HG03045 (cell line): ENCODE measurements around the gene RFX2.
"Not testable (repeated sequence)": the region's sequence is repeated elsewhere in the genome, so short reads cannot be mapped to it uniquely, and the experiment has no call there.

Source experiments
- ATAC-seq: cut with Tn5 transposase; IDR thresholded peaks from one replicate; pipeline ENCODE4 v1.9.1; 2021; ENCODE audit warnings: mild to moderate bottlenecking, moderate library complexity; ENCODE audit not compliant: unreplicated experiment

The RFX2 gene

DNA sequence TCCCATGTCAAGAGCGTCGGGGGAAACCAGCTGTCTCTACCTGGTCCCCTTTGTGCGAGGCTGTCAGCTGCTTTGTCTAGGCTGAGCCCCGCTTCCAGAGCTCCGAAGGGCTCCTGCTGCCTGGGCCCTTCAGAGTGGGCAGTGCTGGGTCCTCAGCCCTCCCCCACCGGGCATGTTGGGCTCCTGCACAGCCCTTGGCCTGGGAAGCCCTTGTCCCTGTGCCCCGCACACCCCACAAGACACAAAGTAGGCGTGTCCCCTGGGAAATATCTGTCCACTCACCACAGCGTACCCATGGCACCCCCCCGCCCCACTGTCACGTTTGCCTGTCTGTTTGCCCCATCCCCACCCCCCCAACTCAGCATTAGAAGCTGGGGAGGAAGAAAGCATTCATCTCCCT, 92.7 kb downstream of the RFX2 start:
- ATAC-seq = no peak

DNA sequence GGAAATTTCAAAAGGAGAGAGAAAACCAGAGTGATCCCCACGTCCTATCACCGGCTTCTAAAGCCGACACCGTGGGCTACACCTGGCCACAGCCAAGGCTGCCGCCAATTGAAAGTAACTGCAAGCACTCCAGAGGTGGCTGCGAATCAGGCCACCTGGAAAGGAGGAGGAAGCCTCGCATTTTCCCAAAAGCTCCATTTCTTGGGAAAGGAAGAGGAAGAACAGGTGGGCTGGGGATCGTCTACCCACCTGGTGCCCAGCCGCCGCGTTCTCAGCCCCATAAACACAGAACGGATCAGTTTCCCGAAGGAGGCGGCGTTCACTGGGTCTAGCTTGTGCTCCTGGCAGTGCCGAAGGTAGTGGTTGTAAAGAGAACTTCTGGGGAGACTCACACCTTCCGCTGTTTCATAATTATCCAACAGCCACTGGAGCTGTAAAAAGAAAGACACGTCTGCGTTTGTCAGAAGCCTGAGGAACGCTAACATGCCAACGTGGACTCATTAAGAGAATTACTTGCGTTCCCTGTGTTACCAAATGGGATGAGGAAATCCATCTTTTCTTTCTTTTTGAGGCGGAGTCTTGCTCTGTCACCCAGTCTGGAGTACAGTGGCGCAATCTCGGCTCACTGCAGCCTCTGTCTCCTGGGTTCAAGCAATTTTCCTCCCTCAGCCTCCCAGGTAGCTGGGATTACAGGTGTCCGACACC, 94.3 kb downstream of the RFX2 start:
- ATAC-seq = no peak

DNA sequence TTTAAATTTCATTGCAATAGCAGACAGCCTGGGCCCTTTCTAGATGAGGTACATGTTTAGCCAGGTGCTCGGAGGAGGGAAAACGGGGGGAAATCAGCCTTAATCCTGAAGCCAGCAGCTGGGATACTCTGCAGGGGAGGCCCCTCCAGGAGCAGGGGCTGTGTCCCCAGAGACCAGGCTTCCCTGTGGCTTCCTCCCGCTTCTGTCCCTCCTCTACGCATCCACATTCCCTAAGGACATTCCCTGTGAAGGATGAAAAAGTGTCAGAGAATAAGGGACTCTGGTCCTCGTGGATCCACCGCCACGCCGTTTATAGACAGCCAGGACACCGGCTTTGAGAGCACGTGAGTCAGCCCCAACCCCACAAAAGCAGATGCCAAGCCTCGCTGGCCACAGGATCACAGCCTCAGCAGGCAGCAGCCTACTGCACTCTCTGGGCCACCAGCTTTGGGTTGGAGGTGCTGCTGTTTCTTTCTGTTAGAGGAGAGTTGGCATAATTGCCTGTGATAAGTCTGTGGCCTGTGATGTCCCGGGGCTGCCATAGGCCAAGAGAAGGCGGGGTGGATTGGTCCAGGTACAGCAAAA, 95.7 kb downstream of the RFX2 start:
- no peak for ATAC-seq

DNA sequence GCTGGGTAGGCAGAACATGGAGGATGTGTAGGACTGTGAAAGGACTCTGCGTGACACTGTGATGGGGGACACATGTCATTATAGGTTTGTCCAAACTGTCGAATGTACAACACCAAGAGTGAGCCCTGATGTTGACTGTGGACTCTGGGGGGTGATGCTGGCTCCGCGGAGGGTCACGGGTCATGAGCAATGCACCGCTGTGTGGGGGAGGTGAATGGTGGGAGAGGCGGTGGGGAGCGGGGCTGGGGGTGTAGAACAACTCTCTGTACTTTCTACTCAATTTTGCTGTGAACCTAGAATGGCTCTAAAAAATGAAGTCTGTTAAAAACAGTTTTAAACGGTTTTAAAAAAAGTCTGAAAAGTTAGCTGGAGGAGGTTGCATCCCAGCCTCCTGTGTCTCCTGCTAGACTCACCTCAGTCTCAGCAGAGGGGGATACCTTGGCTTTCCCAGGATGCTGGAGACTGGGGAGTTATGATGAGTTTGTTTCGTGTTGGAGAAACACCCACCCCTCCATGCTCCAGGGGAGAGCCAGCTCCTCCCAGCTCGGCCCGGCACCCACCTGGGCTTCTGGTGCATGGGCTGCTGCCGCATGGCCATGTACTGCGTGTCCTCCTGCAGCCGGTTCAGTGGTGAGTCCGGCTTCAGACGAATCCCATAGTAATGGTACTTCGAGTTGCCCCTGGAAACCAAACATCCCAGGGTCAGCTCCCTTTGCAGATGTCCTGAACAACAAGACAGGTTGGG, 97.7 kb downstream of the RFX2 start:
- no peak for ATAC-seq

DNA sequence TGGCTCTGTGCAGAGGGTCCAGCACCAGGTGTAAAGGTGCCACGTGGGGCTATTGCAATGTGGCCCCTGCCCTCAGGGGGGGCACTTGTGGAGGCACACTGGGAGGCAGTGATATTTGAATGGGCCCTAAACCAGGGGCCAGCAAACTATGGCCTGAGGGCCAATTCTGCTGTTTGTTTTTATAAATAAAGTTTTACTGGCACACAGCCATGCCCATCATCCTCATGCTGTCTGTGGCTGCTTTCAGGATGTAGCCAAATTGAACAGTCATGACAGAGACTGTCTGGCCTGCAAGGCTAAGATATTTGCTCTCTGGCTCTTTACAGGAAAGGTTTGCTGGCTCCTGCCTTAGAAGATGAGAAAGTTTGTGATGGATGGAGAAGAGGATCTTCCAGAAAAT, 98.5 kb downstream of the RFX2 start:
- no peak for ATAC-seq

DNA sequence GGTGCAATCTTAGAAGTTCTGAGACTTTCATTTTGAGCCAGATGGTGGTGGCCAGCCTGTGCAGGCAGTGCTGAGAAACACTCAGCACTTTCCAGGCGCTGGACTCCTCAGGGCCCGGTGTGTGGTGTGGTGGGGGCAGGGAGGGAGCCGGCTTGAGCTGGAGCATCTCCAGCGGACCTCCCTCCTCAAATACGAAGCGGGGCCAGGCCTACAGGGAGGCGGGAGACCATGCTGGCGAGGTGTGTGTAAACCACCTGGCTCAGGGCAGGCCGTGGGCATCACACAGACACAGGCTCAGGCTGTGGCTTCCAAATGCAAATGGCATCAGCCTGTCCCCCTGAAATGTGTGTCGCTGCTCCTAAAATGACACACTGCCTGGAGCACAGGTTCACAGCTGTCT, 99.1 kb downstream of the RFX2 start:
- ATAC-seq = no peak

DNA sequence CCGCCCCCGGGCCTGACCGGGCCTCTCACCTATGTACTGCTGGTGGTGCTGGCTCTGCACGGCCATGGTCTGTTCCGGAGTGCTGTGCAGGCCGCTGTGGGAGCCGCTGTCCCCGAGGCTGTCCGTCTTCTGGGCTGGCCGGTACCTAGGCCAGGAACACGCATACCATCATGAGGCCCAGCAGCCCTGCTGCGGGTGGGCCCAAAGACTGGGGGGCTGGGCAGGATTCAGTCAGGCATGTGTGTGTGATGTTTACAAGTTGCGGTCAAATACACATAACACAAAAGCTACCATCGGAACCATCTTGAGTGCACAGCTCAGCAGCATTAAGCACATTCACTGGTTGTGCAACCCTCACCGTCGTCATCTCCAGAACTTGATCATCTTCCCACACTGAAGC, 100.2 kb downstream of the RFX2 start:
- no peak for ATAC-seq

DNA sequence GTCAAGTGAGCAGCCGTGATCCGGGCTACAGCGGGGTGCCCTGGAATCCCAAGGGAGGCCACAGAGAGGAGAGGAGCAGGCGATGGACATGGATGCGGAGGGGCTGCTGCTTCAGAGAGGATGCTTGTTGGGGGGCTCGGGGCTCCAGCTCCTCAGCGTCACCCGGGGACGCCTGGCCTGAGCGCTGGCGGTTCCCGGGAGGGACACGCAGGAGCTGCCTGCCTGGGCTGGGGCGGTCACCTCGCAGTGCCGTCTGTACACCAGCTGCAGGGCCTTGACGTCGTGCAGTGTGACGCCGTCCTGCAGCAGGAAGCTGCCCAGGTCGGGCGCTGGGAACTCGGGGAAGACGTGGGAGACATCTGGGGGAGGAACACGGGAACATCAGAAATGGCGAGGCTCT, 102.4 kb downstream of the RFX2 start:
- ATAC-seq = no peak

DNA sequence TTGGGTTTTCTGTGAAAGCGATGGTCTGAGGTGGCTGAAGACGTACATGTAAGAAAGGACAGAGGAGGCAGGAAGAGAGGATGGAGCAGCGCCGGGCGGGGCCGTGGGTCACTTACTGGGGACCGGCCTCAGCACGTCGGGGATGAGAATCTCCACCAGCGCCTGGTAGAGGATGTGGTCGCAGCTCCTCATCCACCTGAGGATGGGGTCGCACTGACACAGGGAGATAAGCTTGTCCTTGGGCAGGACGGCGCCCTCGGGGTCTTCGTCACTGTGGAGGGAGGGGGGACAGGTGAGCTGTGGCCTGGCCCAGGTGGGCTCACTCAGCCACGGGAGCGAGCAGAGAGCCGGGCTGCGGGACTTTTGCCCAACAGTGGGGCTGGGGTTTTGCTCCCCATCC, 103.4 kb downstream of the RFX2 start:
- no peak for ATAC-seq

DNA sequence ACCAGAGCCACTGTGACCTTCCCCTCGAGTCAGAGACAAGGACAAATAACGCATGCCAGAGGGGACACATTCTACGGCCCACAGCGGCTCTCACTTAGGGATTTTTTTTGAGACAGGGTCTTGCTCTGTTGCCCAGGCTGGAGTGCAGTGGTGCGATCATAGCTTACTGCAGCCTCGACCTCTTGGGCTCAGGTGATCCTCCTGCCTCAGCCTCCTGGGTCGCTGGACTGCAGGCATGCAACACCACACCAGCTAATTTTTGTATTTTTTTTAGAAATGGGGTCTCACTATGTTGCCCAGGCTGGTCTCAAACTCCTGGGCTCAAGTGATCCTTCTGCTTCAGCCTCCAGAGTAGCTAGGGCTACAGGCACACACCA, 104.2 kb downstream of the RFX2 start:
- not testable (repeated sequence) for ATAC-seq

DNA sequence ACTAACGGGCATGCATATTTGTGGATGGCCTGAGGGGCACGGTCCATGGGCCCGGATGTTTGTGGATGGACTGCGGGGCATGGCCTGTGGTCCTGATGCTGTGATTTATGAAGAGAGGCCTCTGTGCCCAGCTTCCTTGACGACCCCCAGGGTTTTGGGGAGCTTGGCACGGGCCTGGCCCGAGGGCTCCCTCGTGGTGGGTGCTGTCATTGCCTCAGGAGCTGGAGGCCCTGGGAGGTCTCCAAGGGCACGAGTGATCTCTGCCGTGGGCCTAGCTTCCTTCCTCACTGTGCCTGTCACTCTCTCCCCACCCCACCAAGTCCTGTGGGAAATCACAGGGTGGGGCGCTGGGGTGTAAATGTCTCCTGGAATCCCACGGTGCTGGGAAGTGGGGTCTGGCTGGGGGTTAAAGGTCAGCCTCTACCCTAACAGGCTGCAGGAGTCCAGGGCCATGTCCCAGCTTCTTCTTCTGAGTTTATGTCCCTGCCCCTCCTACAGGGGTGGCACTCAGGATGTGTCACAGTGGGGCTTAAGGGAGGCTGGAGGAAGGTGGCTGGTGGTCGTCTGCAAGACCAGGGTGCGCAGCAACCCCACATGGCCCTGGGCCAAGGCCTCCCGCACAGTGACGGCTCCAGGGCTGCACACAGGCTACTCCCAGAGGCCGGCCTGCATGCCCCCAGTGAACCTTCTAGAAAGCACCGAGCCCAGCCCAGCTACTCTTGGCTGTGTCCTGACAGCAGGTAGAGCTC, 104.8 kb downstream of the RFX2 start:
- no peak for ATAC-seq

DNA sequence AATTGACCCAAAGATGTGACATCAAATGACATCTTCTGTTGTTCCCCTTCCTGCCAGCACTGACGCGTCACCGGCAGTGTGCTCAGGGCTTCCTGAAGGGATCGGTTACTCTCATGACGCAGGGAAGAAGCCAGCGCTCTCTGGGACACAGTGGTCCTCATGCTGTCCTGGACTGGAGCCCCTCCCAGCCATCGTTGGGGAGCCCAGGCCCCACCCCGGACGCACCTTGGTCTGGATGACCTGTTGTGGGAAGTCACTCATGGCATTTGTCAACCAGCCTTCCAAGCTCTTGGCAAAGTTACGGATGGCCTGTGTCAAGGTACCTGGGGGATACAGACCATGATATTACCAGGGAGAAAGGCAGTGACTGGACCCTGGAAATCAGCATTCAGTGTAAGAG, 106.3 kb downstream of the RFX2 start:
- no peak for ATAC-seq

DNA sequence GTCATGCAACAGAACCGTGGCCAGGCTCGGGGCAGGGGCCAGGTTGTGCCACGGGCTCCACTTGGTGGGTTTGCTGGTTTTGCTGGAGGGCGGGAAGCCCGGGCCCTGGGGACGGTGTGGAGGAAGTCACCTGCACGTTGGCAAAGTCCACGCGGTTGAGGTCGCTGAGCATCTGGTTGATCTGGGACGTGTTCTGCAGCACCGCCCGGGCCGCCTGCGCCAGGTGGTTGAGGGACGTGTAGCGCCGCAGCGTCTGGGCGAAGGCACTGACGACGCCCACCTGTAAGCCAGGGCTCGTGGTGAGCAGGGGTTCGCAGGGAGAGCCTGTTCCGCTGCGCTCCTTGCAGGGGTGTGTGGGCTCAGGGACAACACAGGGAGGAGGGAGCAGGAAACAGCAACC, 107.7 kb downstream of the RFX2 start:
- no peak for ATAC-seq

DNA sequence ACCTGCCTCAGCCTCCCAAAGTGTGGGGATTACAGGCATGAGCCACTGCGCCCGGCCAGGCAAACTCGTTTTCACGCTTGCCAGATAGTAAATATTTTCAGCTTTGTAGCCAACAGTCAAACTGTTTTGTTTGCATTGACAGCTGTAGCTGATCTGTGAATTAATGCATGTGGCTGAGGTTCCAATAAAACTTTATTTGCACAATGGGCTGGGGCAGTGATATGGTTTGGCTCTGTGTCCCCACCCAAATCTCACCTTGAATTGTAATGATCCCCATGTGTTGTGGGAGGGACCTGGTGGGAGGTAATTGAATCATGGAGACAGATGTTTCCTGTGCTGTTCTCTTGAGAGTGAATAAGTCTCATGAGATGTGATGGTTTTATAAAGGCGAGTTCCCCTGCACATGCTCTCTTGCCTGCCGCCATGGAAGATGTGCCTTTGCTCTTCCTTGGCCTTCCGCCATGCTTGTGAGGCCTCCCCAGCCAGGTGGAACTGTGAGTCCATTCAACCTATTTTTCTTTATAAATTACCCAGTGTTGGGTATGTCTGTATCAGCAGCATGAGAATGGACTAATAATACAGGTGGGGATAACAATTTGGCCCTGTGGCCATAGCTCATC, 110.0 kb downstream of the RFX2 start:
- ATAC-seq = no peak

DNA sequence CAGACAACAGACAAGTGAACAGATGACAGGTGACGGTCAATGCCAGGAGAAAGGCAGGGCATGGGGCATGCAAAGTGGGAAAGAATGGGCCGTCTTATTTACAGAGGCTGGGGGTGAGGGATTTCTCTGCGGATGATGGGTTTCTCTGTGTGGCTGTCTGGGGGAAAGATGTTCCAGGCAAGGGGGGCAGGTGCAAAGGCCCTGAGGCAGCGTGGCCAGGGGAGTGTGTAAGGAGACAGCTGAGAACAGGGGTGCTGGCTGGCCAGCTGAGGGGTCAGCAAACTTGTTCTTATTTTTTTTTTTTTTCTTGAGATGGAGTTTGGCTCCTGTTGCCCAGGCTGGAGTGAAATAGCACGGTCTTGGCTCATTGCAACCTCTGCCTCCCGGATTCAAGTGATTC, 110.6 kb downstream of the RFX2 start:
- no peak for ATAC-seq

DNA sequence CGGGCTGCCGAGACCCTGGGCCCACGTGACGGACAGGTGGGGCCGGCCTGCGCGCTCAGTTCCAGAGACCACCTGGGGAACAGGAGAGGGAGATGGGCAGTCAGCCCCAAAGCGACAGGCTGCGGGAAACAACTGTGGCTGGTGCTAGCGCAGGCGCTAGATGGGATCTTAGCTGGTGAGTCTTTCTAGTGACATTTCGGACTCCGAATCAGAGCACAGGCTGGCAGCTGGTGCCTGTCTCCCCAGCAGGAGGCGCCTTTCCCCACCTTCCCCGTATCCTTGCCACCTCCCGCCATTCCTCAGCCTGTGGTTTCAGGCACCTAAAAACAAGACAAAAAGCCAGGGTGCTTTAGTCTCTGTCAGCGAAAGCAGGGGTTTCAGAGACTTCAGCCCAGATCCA, 112.9 kb downstream of the RFX2 start:
- ATAC-seq = no peak

DNA sequence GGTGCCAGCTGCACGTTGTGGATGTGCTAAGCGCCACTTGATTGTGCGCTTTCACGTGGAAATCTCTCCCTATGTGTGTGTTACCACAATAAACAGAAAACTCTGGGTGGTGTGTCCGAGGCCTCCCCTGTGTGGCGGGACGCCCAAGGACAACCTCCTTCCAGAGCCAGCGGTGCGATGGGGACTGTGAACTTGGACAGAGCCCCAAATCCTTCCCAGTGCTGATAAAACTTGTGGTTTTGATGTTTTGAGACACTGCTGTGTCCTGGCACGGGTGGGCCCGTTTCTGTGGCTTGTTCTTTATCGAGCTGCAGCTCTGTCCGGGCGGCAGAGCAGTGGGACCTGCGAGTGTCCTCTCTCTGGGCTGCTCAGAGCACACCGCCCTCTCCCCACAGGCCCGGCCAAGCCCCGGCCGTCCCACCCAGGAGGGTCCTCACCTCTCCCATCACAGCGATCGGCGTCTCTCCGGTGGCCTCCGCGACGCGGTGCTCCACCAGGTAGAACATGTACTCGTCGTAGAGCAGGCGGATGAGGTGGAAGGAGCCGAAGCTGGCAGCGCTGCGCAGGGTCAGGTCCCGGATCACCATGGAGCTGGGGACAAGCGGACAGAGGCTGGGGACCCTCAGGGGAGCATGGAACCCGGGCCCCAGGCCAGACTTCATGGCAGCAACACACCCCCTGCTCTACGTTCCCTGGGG, 113.5 kb downstream of the RFX2 start:
- no peak for ATAC-seq

DNA sequence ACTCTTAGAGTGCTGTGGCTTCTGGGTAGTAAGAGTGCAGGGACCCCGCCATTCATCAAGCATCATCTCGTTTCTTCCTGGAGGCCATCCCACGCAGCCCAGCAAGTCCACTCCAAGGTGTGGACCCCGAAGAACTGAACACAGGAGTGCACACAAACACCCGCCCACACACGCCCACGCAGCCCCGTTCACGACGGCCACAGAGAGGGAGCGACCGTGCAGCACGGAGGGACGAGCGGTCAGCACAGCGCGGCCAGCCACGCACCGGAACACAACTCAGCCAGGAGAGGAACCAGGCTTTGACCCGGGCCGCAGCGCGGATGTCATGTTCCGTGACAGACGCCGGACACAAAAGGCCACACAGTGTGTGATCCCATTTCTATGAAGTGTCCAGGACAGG, 114.2 kb downstream of the RFX2 start:
- ATAC-seq = no peak

DNA sequence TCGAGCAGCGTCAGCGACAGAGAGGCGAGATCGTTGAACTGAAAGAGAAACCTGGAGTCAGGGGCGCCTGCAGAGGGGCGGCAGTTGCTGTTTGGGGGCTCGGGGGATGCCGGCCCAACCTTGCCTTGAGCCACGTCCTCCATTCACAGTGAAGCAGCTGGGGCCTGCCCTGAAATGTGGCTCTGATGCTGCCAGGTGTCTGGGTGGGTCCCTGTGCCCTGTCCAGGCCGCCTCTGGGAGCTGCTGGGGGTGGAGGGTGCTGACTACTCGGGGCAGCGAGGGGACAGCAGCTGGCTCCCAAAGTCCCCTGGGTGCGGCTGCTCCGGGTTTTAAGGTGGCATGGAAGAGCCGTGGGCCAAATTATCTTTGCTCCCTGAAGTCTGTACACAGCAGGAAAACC, 114.7 kb downstream of the RFX2 start:
- ATAC-seq = no peak

DNA sequence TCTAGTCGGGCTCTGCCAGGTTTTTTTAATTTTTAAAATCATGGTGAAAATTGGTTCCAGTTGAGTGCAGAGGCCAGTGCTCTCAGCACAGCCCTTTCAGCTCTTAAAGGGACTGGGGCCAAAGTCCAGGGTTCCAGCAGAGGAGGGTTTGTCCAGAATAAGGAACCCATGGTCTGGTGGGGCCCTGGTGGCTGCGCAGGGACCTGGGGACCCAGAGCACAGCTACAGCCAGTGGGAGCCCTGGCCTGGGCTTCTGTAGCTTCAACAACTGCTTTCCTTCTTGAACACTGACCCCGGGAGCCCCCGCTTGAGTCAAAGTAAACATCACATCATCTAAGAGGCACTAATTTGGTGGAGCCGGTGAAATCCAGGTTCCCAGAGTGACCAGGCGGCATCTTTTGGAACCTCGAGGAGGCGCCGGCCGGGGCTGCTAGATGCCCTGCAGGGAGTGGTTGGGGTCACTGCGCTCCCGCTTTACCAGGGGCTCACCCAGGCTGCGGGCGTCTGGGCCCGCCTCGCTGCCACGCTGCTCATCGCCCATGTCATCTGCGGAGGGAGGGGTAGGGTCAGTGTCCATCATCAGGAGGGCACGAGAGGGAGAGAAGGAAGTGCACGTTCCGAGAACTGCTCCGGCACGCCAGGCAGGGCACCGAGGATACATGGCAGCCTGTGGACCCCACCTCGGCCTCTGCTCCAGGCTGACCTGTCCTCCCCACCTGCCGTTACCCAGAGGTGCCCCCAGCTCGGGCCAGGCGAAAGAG, 115.7 kb downstream of the RFX2 start:
- no peak for ATAC-seq
